ENCODE measurements around the gene PRR12. TPM values are rescaled to one million over a fixed set of nuclear protein-coding genes. Genes with fewer than 3 reads are reported as not detected.

The PRR12 gene
- total and polyA plus RNA-seq, 2 donors (not counting 3 experiments of a cell fraction or from before 2014, with no cell fraction given): 1.9 to 37.0 TPM

DNA sequence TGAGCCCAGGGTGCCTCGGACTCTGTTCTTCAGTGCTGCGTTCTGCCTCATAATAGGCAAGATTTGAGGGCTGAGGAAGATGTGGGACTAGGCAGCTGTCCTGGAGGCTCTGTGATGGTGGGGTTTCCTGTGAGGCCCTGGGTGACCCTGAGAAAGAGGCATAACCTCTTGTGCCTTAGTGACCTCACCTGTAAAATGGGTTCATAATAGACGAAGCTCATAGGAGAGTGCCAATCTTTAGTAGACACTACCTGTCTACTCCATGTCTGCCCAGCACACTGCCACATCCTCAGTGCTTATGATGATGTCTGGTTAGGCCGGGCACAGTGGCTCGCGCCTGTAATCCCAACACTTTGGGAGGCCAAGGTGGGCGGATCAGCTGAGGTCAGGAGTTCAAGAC is 25.6 kb downstream of the PRR12 start:
- Histone ChIP-seq H3K9me3 (replicated peaks; ENCODE audit: control insufficient read depth, insufficient read depth, low read length) (no peaks in the 10 kb centered on the region), H3K4me1 (ENCODE audit: control insufficient read depth, extremely low read depth, insufficient read depth, low read length) (peaks cover 23% of the 10 kb centered on the region), H3K79me2 (ENCODE audit: control insufficient read depth, insufficient read depth, low read length) (peaks cover 19% of the 10 kb centered on the region), H3K27ac (ENCODE audit: insufficient read depth, low read depth, low read length) (no peak overlapping the region), H3K9ac (replicated peaks; ENCODE audit: extremely low read depth, insufficient read depth, low read length) (no peak overlapping the region), H3K4me3 (replicated peaks in 1 of 3; ENCODE audit: insufficient read depth in 1 of 3, low read depth in 1 of 3, low read length in 3 of 3) (no peak overlapping the region), H4K20me1 (replicated peaks; ENCODE audit: control insufficient read depth, extremely low read depth, insufficient read depth, low read length) (no peaks in the 10 kb centered on the region), H3K27me3 (ENCODE audit: control insufficient read depth in 2 of 2, insufficient read depth in 2 of 2, low read length in 2 of 2) (no peaks in the 10 kb centered on the region), H3K4me2 (ENCODE audit: insufficient read depth, low read length) (no peak overlapping the region), H3K36me3 (ENCODE audit: control insufficient read depth in 2 of 2, extremely low read depth in 1 of 2, insufficient read depth in 2 of 2, low read length in 2 of 2) (peaks cover 2 to 26% of the 10 kb centered on the region in 2 experiments), H3K9me1 (replicated peaks; ENCODE audit: control insufficient read depth, extremely low read depth, insufficient read depth, low read length) (no peaks in the 10 kb centered on the region), H2AFZ (ENCODE audit: low read depth, low read length) (no peak overlapping the region)
- no peak for FAIRE-seq
- intact Hi-C loops (cut with micrococcal nuclease) (no loop called here), dilution Hi-C loops (cut with MboI; ENCODE audit: extremely low pct_ligation_motif_present, low sequenced_read_pairs) (no loop called here)
- CTCF ChIA-PET: interaction anchor here (1.1 to 1.4 kb wide), 2 partner anchors 24 to 46 kb away, joined by 3 to 5 read pairs; partner anchors contain the start of gene RRAS
- POLR2A ChIA-PET: no interaction called here
- no peak for DNase-seq (ENCODE audit: low read depth, low spot score)
- BruUV-seq (replicated peaks): no TSS peak
- TF ChIP-seq GATA2 (IDR thresholded peaks at IDR 0.05; ENCODE audit: insufficient read depth, insufficient read length, low read depth, low read length) (no peak), EZH2 (IDR thresholded peaks at IDR 0.05; ENCODE audit: borderline replicate concordance, low read depth, low read length, severe bottlenecking) (no peak), FOS (IDR thresholded peaks at IDR 0.05; ENCODE audit: borderline replicate concordance, insufficient read depth, low read length) (no peak)

DNA sequence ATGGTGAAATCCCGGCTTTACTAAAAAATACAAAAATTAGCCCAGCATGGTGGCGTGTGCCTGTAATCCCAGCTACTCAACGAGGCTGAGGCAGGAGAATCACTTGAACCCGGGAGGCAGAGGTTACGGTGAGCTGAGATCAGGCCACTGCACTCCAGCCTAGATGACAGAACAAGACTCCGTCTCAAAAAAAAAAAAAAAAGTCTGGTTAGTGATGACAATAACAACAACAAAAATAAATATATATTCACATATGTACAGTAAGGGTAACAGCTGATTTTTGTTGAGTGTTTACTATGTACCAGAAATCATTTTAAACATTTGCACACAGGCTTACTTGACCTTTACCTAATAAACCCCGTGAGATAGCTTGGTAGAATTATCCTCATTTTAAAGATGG is 26.0 kb downstream of the PRR12 start:
- no TSS peak for BruUV-seq (replicated peaks)
- Histone ChIP-seq H3K9me3 (replicated peaks; ENCODE audit: control insufficient read depth, insufficient read depth, low read length) (no peaks in the 10 kb centered on the region), H3K4me3 (replicated peaks in 1 of 3; ENCODE audit: insufficient read depth in 1 of 3, low read depth in 1 of 3, low read length in 3 of 3) (no peak overlapping the region), H3K9me1 (replicated peaks; ENCODE audit: control insufficient read depth, extremely low read depth, insufficient read depth, low read length) (no peaks in the 10 kb centered on the region), H2AFZ (ENCODE audit: low read depth, low read length) (no peak overlapping the region), H3K4me1 (ENCODE audit: control insufficient read depth, extremely low read depth, insufficient read depth, low read length) (peaks cover 23% of the 10 kb centered on the region), H3K36me3 (ENCODE audit: control insufficient read depth in 2 of 2, extremely low read depth in 1 of 2, insufficient read depth in 2 of 2, low read length in 2 of 2) (peaks cover 2 to 29% of the 10 kb centered on the region in 2 experiments), H3K79me2 (ENCODE audit: control insufficient read depth, insufficient read depth, low read length) (peaks cover 19% of the 10 kb centered on the region), H3K27ac (ENCODE audit: insufficient read depth, low read depth, low read length) (no peak overlapping the region), H3K27me3 (ENCODE audit: control insufficient read depth in 2 of 2, insufficient read depth in 2 of 2, low read length in 2 of 2) (no peaks in the 10 kb centered on the region), H3K4me2 (ENCODE audit: insufficient read depth, low read length) (no peak overlapping the region), H4K20me1 (replicated peaks; ENCODE audit: control insufficient read depth, extremely low read depth, insufficient read depth, low read length) (no peaks in the 10 kb centered on the region), H3K9ac (replicated peaks; ENCODE audit: extremely low read depth, insufficient read depth, low read length) (no peak overlapping the region)
- intact Hi-C loops (cut with micrococcal nuclease): no loop called here
- dilution Hi-C loops (cut with MboI; ENCODE audit: extremely low pct_ligation_motif_present, low sequenced_read_pairs): no loop called here
- TF ChIP-seq POLR2AphosphoS5 (IDR thresholded peaks at IDR 0.05; ENCODE audit: insufficient read depth, low read depth, low read length): no peak
- no peak for TF ChIP-seq POLR2A (IDR thresholded peaks at IDR 0.05; ENCODE audit: low read depth, low read length)
- TF ChIP-seq JUN (IDR thresholded peaks at IDR 0.05; ENCODE audit: borderline replicate concordance, insufficient read depth, insufficient read length, low read depth): no peak
- no peak for TF ChIP-seq MYC (IDR thresholded peaks at IDR 0.05; ENCODE audit: low read depth, low read length)
- TF ChIP-seq, protein P1, sequence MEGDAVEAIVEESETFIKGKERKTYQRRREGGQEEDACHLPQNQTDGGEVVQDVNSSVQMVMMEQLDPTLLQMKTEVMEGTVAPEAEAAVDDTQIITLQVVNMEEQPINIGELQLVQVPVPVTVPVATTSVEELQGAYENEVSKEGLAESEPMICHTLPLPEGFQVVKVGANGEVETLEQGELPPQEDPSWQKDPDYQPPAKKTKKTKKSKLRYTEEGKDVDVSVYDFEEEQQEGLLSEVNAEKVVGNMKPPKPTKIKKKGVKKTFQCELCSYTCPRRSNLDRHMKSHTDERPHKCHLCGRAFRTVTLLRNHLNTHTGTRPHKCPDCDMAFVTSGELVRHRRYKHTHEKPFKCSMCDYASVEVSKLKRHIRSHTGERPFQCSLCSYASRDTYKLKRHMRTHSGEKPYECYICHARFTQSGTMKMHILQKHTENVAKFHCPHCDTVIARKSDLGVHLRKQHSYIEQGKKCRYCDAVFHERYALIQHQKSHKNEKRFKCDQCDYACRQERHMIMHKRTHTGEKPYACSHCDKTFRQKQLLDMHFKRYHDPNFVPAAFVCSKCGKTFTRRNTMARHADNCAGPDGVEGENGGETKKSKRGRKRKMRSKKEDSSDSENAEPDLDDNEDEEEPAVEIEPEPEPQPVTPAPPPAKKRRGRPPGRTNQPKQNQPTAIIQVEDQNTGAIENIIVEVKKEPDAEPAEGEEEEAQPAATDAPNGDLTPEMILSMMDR (IDR thresholded peaks at IDR 0.05; ENCODE audit: extremely low read depth in 1 of 2, insufficient read depth in 1 of 2, low read depth in 1 of 2, low read length in 2 of 2): no peak
- no peak for TF ChIP-seq EZH2 (IDR thresholded peaks at IDR 0.05; ENCODE audit: borderline replicate concordance, low read depth, low read length, severe bottlenecking)
- TF ChIP-seq, protein P2, sequence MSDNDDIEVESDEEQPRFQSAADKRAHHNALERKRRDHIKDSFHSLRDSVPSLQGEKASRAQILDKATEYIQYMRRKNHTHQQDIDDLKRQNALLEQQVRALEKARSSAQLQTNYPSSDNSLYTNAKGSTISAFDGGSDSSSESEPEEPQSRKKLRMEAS (IDR thresholded peaks at IDR 0.05; ENCODE audit: insufficient read depth, insufficient read length): no peak
- TF ChIP-seq FOS (IDR thresholded peaks at IDR 0.05; ENCODE audit: borderline replicate concordance, insufficient read depth, low read length): no peak
- no peak for TF ChIP-seq GATA2 (IDR thresholded peaks at IDR 0.05; ENCODE audit: insufficient read depth, insufficient read length, low read depth, low read length)
- DNase-seq (ENCODE audit: low read depth, low spot score): no peak
- no peak for FAIRE-seq
- ChIA-PET CTCF (interaction anchor here (1.1 to 1.4 kb wide), 2 partner anchors 23 to 47 kb away, joined by 3 to 5 read pairs; partner anchors contain the start of gene RRAS), POLR2A (no interaction called here)
